HG02798 (cell line): Measurements from ENCODE around the gene ARF1.

Experiments used
- ATAC-seq: cut with Tn5 transposase; IDR thresholded peaks from one replicate; pipeline ENCODE4 v1.9.1; 2021; ENCODE audit warnings: mild to moderate bottlenecking; ENCODE audit not compliant: unreplicated experiment, poor library complexity

Gene ARF1

GRCh38 chr1:228144993-228145343 lies 62.5 kb downstream of the ARF1 start:
- no peak for ATAC-seq

- no peak for ATAC-seq
Measured at GRCh38 chr1:228145463-228146416, 63.2 kb downstream of the ARF1 start.

- no peak for ATAC-seq
Measured at GRCh38 chr1:228146417-228147150, 64.1 kb downstream of the ARF1 start.

DNA sequence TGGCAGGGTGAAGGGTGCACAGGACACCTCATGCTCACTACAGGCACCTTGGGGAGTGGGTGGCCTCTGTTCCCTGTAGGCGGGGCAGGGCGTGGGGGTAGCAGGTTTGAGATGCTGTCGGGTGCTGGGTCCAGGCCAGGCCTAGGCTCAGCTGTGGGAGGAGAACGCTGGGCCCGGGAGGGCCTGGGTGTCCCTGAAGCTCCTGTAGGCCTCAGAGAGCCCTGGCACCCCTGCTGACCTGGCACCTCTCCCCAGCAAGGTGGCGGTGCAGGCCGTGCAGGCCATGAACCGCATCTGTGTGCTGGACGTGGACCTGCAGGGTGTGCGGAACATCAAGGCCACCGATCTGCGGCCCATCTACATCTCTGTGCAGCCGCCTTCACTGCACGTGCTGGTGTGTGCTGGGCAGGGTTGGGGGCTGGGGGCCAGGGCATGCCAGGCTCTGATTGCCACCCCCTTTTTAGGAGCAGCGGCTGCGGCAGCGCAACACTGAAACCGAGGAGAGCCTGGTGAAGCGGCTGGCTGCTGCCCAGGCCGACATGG lies 64.7 kb downstream of the ARF1 start:
- ATAC-seq: no peak

DNA sequence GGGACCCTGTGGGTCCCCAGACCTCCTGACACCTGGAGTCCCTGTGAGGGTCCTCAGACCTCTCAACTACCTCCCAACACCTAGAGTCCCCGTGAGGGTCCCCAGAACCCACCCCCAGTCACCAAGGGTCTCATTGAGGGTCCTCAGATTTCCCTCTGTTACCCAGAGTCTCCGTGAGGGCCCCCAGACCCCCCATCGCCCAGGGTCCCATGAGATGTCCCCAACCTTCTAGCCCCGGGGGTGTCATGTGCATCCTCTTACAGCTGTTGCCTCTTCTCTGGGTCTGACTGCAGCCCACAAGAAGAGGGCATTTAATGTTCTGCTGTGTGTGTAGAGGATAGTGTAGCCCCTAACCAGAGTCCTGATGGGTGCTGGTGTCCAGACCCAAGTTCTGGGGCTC lies 65.3 kb downstream of the ARF1 start:
- ATAC-seq: no peak

- no peak for ATAC-seq
Measured at GRCh38 chr1:228148196-228148861, 65.8 kb downstream of the ARF1 start.
